Neural cell (in vitro differentiated cells): ENCODE results near the gene MAP1LC3B2. TPM values are rescaled to one million over a fixed set of nuclear protein-coding genes. Genes with fewer than 3 reads are reported as not detected.

Source experiments
- H2AFZ ChIP-seq: fragments of 200-600, 300-800 bp; sonication (generic), shearing (Covaris generic); 2 replicates; pipeline ENCODE4 v1.6.0; 2014; ENCODE audit warnings: low read depth, mild to moderate bottlenecking, antibody characterized with exemption, low read length, moderate library complexity
- H3F3A ChIP-seq: fragments of 200-600 bp; shearing (Covaris generic); 2 replicates; pipeline ENCODE4 v1.6.1; 2016; ENCODE audit warnings: mild to moderate bottlenecking, moderate library complexity, mixed read lengths, antibody characterized with exemption, low read length; ENCODE audit not compliant: insufficient read depth, poor library complexity, severe bottlenecking
- H3K27ac ChIP-seq: fragments of 200-600, 300-800 bp; sonication (generic), shearing (Covaris generic); 2 replicates; pipeline ENCODE4 v1.5.1; 2014; ENCODE audit warnings: mild to moderate bottlenecking, low read length, moderate library complexity
- H3K27me3 ChIP-seq: fragments of 300-800, 200-600 bp; sonication (generic), shearing (Covaris generic); 2 replicates; pipeline ENCODE4 v1.6.0; 2014; ENCODE audit warnings: mild to moderate bottlenecking, low read depth, low read length, moderate library complexity; ENCODE audit not compliant: insufficient read depth
- H3K36me3 ChIP-seq: fragments of 300-800, 200-600 bp; sonication (generic), shearing (Covaris generic); 2 replicates; pipeline ENCODE4 v1.5.1; 2014; ENCODE audit warnings: mild to moderate bottlenecking, antibody characterized with exemption, low read length, moderate library complexity; ENCODE audit not compliant: insufficient read depth
- H3K4me2 ChIP-seq: fragments of 300-800, 200-600 bp; sonication (generic), shearing (Covaris generic); 2 replicates; pipeline ENCODE4 v1.6.0; 2014; ENCODE audit warnings: mild to moderate bottlenecking, low read length
- H3K4me3 ChIP-seq: fragments of 300-800, 200-600 bp; sonication (generic), shearing (Covaris generic); 2 replicates; pipeline ENCODE4 v1.5.1; 2014; ENCODE audit warnings: mild to moderate bottlenecking, low read length, moderate library complexity
- H3K79me2 ChIP-seq: fragments of 200-600 bp; shearing (Covaris generic); replicated peaks from 2 replicates; pipeline ENCODE4 v1.6.0; 2014; ENCODE audit warnings: mild to moderate bottlenecking, low read length, moderate library complexity; ENCODE audit not compliant: insufficient read depth
- H3K9ac ChIP-seq: fragments of 300-800, 200-600 bp; sonication (generic), shearing (Covaris generic); 2 replicates; pipeline ENCODE4 v1.6.1; 2016; ENCODE audit warnings: mild to moderate bottlenecking, low read length, mixed read lengths
- H3K9me2 ChIP-seq: fragments of 200-600 bp; shearing (Covaris generic); 2 replicates; pipeline ENCODE4 v1.6.1; 2016; ENCODE audit warnings: mild to moderate bottlenecking, low read length, mixed read lengths; ENCODE audit not compliant: insufficient read depth
- H3K9me3 ChIP-seq: fragments of 200-600, 300-800 bp; sonication (generic), shearing (Covaris generic); 2 replicates; pipeline ENCODE4 v1.6.1; 2016; ENCODE audit warnings: mild to moderate bottlenecking, mixed run types, low read length, moderate library complexity, mixed read lengths
- H4K20me1 ChIP-seq: fragments of 200-600 bp; shearing (Covaris generic); 2 replicates; pipeline ENCODE4 v1.6.1; 2016; ENCODE audit warnings: mild to moderate bottlenecking, mixed run types; ENCODE audit not compliant: insufficient read depth
- CTCF ChIP-seq: fragments of 450-650 bp; IDR thresholded peaks from 2 replicates; pipeline ENCODE4 v1.5.1; 2014; ENCODE audit warnings: antibody characterized with exemption, mild to moderate bottlenecking, moderate library complexity; ENCODE audit not compliant: poor library complexity, severe bottlenecking
- EP300 ChIP-seq: fragments of 450-650 bp; conservative IDR thresholded peaks from 2 replicates; pipeline ENCODE4 v1.6.1; 2014; ENCODE audit warnings: antibody characterized with exemption, mild to moderate bottlenecking, moderate library complexity; ENCODE audit not compliant: poor library complexity, severe bottlenecking
- EZH2 ChIP-seq: fragments of 200-600, 300-800 bp; shearing (Covaris generic), sonication (generic); IDR thresholded peaks from 2 replicates; pipeline ENCODE4 v1.6.1; 2014; ENCODE audit warnings: antibody characterized with exemption, low read length, borderline replicate concordance, mild to moderate bottlenecking; ENCODE audit not compliant: insufficient read depth, poor library complexity, severe bottlenecking
- MXI1 ChIP-seq: fragments of 450-650 bp; conservative IDR thresholded peaks from 2 replicates; pipeline ENCODE4 v1.6.1; 2014; ENCODE audit warnings: antibody characterized with exemption, mild to moderate bottlenecking; ENCODE audit not compliant: poor library complexity, severe bottlenecking
- POLR2AphosphoS5 ChIP-seq: IDR thresholded peaks from 2 replicates; pipeline ENCODE4 v1.6.1; 2012
- RAD21 ChIP-seq: fragments of 450-650 bp; conservative IDR thresholded peaks from 2 replicates; pipeline ENCODE4 v1.6.1; 2014; ENCODE audit warnings: antibody characterized with exemption, mild to moderate bottlenecking, moderate library complexity
- REST ChIP-seq: IDR thresholded peaks from 2 replicates; pipeline ENCODE4 v1.6.1; 2012; ENCODE audit warnings: borderline replicate concordance
- SMC3 ChIP-seq: fragments of 450-650 bp; conservative IDR thresholded peaks from 2 replicates; pipeline ENCODE4 v1.6.1; 2014; ENCODE audit warnings: antibody characterized with exemption, mild to moderate bottlenecking, moderate library complexity; ENCODE audit not compliant: poor library complexity
- TAF1 ChIP-seq: IDR thresholded peaks from 2 replicates; pipeline ENCODE4 v1.6.1; 2012; ENCODE audit warnings: low read depth
- polyA plus RNA-seq: library from polyadenylated mRNA; depleted of rRNA; stranded (reverse); fragments of >200 nt; gene quantifications from 2 replicates; pipeline ENCODE4 v1.2.3, GENCODE V29; 2014

Gene MAP1LC3B2
- polyA plus RNA-seq, 1 donor from 2014 or later = 3.9 TPM

GRCh38 chr12:116603546-116604177 lies 44.5 kb downstream of the MAP1LC3B2 start:
- TF ChIP-seq POLR2AphosphoS5 (no peak), EZH2 (no peak), CTCF (no peak), EP300 (no peak), TAF1 (no peak), REST (no peak), RAD21 (no peak), MXI1 (no peak), SMC3 (no peak)
- H3K9me2 ChIP-seq = no peaks in the 10 kb centered on the region
- H3K4me2 ChIP-seq = no peak overlapping the region
- no peaks in the 10 kb centered on the region for H3K9me3 ChIP-seq
- no peaks in the 10 kb centered on the region for H4K20me1 ChIP-seq
- no peaks in the 10 kb centered on the region for H3K36me3 ChIP-seq
- no peak overlapping the region for H3K9ac ChIP-seq
- H2AFZ ChIP-seq = no peak overlapping the region
- no peaks in the 10 kb centered on the region for H3F3A ChIP-seq
- H3K79me2 ChIP-seq = no peaks in the 10 kb centered on the region
- H3K27me3 ChIP-seq = peaks cover 2% of the 10 kb centered on the region
- H3K4me3 ChIP-seq = no peak overlapping the region
- peak overlapping the region; percentile 40 for H3K27ac ChIP-seq

GRCh38 chr12:116604178-116604895 lies 45.2 kb downstream of the MAP1LC3B2 start:
- no peaks in the 10 kb centered on the region for H3K9me3 ChIP-seq
- H3K9ac ChIP-seq = no peak overlapping the region
- no peak overlapping the region for H2AFZ ChIP-seq
- H3K36me3 ChIP-seq = no peaks in the 10 kb centered on the region
- no peaks in the 10 kb centered on the region for H4K20me1 ChIP-seq
- no peak overlapping the region for H3K4me3 ChIP-seq
- H3K27ac ChIP-seq = peak overlapping the region; percentile 40
- no peaks in the 10 kb centered on the region for H3K79me2 ChIP-seq
- H3K4me2 ChIP-seq = no peak overlapping the region
- H3K27me3 ChIP-seq = peaks cover 7% of the 10 kb centered on the region
- no peak for TF ChIP-seq TAF1
- TF ChIP-seq POLR2AphosphoS5 = peak; percentile 29
- H3K9me2 ChIP-seq = no peaks in the 10 kb centered on the region
- H3F3A ChIP-seq = no peaks in the 10 kb centered on the region
